ENCODE measurements around the gene ABCA3.

GRCh38 chr16:2251296-2252111, 89.0 kb downstream of the ABCA3 start, which contains the start of gene ECI1:
- TF ChIP-seq CTCF (IDR thresholded peaks at IDR 0.05), result peak in 3 of 4 experiments; percentile 79 to 89 (median 85)
- peak; percentile 84 for TF ChIP-seq POLR2AphosphoS5 (IDR thresholded peaks at IDR 0.05)

All from gastroesophageal sphincter (tissue), 3 donors.